ENCODE data around the gene SGCA. TPM values are rescaled to one million over a fixed set of nuclear protein-coding genes. Genes with fewer than 3 reads are reported as not detected.

The SGCA gene
- total RNA-seq, 1 experiment from 2014 or later, result not detected

DNA sequence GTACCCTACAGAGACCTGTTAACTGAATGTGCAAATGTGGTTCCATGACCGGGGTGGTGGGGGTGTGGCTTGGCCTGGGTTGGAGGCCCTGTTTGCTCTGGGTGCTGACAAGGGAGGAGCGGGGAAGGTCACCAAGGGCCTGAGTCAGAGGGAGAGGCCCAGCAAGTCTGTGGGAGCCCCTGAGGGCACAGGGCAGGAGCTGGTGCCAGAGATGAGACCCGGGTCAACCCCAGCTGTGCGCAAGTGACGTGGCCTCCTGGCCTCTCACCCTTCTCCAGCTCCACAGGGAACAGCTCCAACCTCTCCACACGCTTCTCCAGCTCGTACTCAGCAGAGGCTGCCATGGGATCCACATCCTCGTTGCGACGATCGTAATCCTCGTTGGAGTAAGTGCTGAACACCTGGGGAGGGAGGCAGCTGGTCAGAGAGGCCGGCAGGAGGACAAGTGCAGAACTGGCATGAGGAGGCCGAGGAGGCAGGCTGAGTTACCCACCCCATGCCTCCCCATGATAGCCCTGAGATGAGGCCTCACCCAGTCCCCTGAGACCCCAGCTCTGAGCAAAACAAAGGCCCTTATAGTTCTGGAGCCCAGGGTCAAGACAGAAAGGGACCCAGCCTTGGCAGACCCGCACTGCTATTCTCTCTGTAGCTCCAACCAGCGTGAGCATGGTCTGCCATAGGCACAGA is 20.8 kb upstream of the SGCA start:
- no peak for ATAC-seq
- POLR2A ChIA-PET (ENCODE audit: unreplicated experiment), result no interaction called here
- H4K20me1 ChIP-seq (ENCODE audit: low read length), result peaks cover 43% of the 10 kb centered on the region

DNA sequence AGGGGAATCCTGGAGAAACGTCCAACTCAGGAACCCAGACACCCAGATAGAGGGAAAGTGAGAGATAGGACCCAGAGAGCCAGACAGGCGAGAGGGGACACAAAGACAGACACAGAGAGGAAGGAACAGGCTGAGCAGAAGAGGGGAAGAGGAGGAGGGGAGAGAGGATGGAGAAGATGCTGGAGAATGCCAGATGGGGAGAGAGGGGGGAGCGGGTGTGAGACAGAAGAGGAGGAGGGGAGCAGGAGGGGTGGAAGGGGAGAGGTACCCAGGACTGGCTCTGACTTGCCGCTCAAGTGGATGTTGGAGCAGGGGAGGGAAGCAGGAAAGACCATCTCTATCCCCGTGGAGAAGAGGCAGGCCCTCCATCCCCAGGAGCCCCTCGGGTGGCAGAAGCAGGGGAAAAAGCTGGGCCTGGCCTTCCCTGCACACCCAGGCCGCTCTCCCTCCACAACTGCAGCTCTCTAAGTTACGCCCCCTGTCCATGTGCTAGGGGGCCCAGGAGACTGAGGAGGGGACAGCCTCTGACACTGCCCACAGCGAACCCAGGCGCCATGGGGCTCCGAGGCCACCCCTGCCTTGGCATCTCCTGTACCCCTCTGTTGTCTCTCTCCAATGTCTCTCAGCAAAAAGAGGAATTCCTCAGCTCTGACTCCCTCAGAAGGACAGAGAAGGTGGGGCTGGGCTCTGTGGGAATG is 20.1 kb upstream of the SGCA start:
- no peak overlapping the region for H3K4me2 ChIP-seq (ENCODE audit: low read length)
- intact Hi-C loops (cut with micrococcal nuclease), result no loop called here
- peaks cover 38% of the 10 kb centered on the region for H4K20me1 ChIP-seq (ENCODE audit: low read length)
- POLR2A ChIA-PET (ENCODE audit: unreplicated experiment), result no interaction called here
- H3K27ac ChIP-seq (ENCODE audit: low read length), result no peak overlapping the region
- H3F3A ChIP-seq (ENCODE audit: low read length, unreplicated experiment), result no peaks in the 10 kb centered on the region
- CTCF ChIA-PET, result no interaction called here
- no peaks in the 10 kb centered on the region for H3K27me3 ChIP-seq (ENCODE audit: low read length)
- DNase-seq, result no peak
- H3K36me3 ChIP-seq (ENCODE audit: low read depth, low read length), result peaks cover 38% of the 10 kb centered on the region
- no peak for ATAC-seq
- peaks cover 58% of the 10 kb centered on the region for H3K79me2 ChIP-seq (ENCODE audit: low read length)
- no peaks in the 10 kb centered on the region for H3K9me2 ChIP-seq (replicated peaks; ENCODE audit: low read length)
- H2AFZ ChIP-seq (ENCODE audit: low read length), result no peak overlapping the region
- peaks cover 22% of the 10 kb centered on the region for H3K4me1 ChIP-seq (ENCODE audit: insufficient read depth, low read length)
- TF ChIP-seq EZH2 (IDR thresholded peaks at IDR 0.05; ENCODE audit: low read length, unreplicated experiment) (no peak), EZH2phosphoT487 (IDR thresholded peaks at IDR 0.05; ENCODE audit: borderline replicate concordance, low read length) (no peak)
- TF ChIP-seq, protein P1, sequence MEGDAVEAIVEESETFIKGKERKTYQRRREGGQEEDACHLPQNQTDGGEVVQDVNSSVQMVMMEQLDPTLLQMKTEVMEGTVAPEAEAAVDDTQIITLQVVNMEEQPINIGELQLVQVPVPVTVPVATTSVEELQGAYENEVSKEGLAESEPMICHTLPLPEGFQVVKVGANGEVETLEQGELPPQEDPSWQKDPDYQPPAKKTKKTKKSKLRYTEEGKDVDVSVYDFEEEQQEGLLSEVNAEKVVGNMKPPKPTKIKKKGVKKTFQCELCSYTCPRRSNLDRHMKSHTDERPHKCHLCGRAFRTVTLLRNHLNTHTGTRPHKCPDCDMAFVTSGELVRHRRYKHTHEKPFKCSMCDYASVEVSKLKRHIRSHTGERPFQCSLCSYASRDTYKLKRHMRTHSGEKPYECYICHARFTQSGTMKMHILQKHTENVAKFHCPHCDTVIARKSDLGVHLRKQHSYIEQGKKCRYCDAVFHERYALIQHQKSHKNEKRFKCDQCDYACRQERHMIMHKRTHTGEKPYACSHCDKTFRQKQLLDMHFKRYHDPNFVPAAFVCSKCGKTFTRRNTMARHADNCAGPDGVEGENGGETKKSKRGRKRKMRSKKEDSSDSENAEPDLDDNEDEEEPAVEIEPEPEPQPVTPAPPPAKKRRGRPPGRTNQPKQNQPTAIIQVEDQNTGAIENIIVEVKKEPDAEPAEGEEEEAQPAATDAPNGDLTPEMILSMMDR (conservative IDR thresholded peaks at IDR 0.05; ENCODE audit: low read depth, low read length), result no peak
- no TSS peak for BruUV-seq (replicated peaks)
- H3K4me3 ChIP-seq (ENCODE audit: low read length), result no peak overlapping the region
- H3K9ac ChIP-seq (ENCODE audit: low read length), result no peak overlapping the region
- no peaks in the 10 kb centered on the region for H3K9me3 ChIP-seq (ENCODE audit: low read length)

More for the DNA sequence above, 20.8 kb upstream of the SGCA start:
- no peak for TF ChIP-seq EZH2phosphoT487 (IDR thresholded peaks at IDR 0.05; ENCODE audit: borderline replicate concordance, low read length)
- no peak for TF ChIP-seq EZH2 (IDR thresholded peaks at IDR 0.05; ENCODE audit: low read length, unreplicated experiment)
- TF ChIP-seq, protein P1 (conservative IDR thresholded peaks at IDR 0.05; ENCODE audit: low read depth, low read length), result no peak
- Histone ChIP-seq H3K9me3 (ENCODE audit: low read length) (no peaks in the 10 kb centered on the region), H3K4me3 (ENCODE audit: low read length) (no peak overlapping the region), H3K27ac (ENCODE audit: low read length) (no peak overlapping the region), H3K79me2 (ENCODE audit: low read length) (peaks cover 52% of the 10 kb centered on the region), H3K4me1 (ENCODE audit: insufficient read depth, low read length) (peaks cover 22% of the 10 kb centered on the region), H3K36me3 (ENCODE audit: low read depth, low read length) (peaks cover 44% of the 10 kb centered on the region), H2AFZ (ENCODE audit: low read length) (no peak overlapping the region), H3F3A (ENCODE audit: low read length, unreplicated experiment) (no peaks in the 10 kb centered on the region), H3K9me2 (replicated peaks; ENCODE audit: low read length) (no peaks in the 10 kb centered on the region), H3K27me3 (ENCODE audit: low read length) (no peaks in the 10 kb centered on the region), H3K9ac (ENCODE audit: low read length) (no peak overlapping the region), H3K4me2 (ENCODE audit: low read length) (no peak overlapping the region)
- CTCF ChIA-PET, result no interaction called here
- DNase-seq, result no peak
- BruUV-seq (replicated peaks), result no TSS peak
- intact Hi-C loops (cut with micrococcal nuclease), result no loop called here
